Measurements from ENCODE around the gene ILK. TPM values are rescaled to one million over a fixed set of nuclear protein-coding genes. Genes with fewer than 3 reads are reported as not detected.

ILK gene
- total and polyA plus RNA-seq, 2 of the 13 experiments (the other 11 are each of a cell fraction or from before 2014, with no cell fraction given) = 70.3 to 108 TPM

GRCh38 chr11:6594142-6594768, 9.3 kb upstream of the ILK start (continued):
- TF ChIP-seq ZNF275 (CRISPR knock-in tag; IDR thresholded peaks at IDR 0.05; ENCODE audit: borderline replicate concordance) (no peak), PBX2 (CRISPR knock-in tag; IDR thresholded peaks at IDR 0.05) (no peak)

- H3K27ac ChIP-seq (ENCODE audit: extremely low read length, insufficient read depth, low read length) = no peak overlapping the region
- H3K4me3 ChIP-seq (replicated peaks in 1 of 3; ENCODE audit: insufficient read depth in 1 of 3, low read depth in 2 of 3, low read length in 3 of 3) = no peak overlapping the region
- in situ Hi-C loops (cut with HindIII; ENCODE audit: extremely low pct_ligation_motif_present, low pct_unique_long_range_greater_than_20kb) = no loop called here
- H3K4me2 ChIP-seq (ENCODE audit: low read depth, low read length) = no peak overlapping the region
- TF ChIP-seq ZNF674 (CRISPR knock-in tag; IDR thresholded peaks at IDR 0.05; ENCODE audit: low read depth) (no peak), SKIL (CRISPR knock-in tag; IDR thresholded peaks at IDR 0.05; ENCODE audit: borderline replicate concordance) (no peak), SRF (IDR thresholded peaks at IDR 0.05; ENCODE audit: low read depth, low read length) (no peak), ZNF792 (CRISPR knock-in tag; IDR thresholded peaks at IDR 0.05) (no peak)
- intact Hi-C loops (cut with micrococcal nuclease; ENCODE audit: unreplicated experiment) = no loop called here
- no TSS peak for BruUV-seq (replicated peaks)
- H3K4me1 ChIP-seq (ENCODE audit: insufficient read depth, low read length) = peaks cover 32% of the 10 kb centered on the region
- no peaks in the 10 kb centered on the region for H3K27me3 ChIP-seq (ENCODE audit: control insufficient read depth in 1 of 2, insufficient read depth in 2 of 2, low read length in 2 of 2)
- ATAC-seq (no peak), DNase-seq (ENCODE audit: low spot score) (no peak), FAIRE-seq (no peak)
- no peaks in the 10 kb centered on the region for H4K20me1 ChIP-seq (ENCODE audit: insufficient read depth, low read length)
- ChIA-PET CTCF (ENCODE audit: low intra/inter-chr PET ratio, low total read pairs) (no interaction called here), POLR2A (no interaction called here)
- WGBS (ENCODE audit: low lambda C conversion rate) = 97% methylated on average over 5 of the region's 5 CpGs
- H3K9ac ChIP-seq (ENCODE audit: insufficient read depth, low read depth, low read length) = no peak overlapping the region
- peaks cover 15 to 30% of the 10 kb centered on the region in 2 experiments for H3K36me3 ChIP-seq (replicated peaks in 1 of 2; ENCODE audit: control insufficient read depth in 1 of 2, insufficient read depth in 2 of 2, low read length in 2 of 2)
- H3K9me3 ChIP-seq (ENCODE audit: low read length) = no peaks in the 10 kb centered on the region
- no peaks in the 10 kb centered on the region for H3K79me2 ChIP-seq (ENCODE audit: insufficient read depth, low read length)
- no peak overlapping the region for H2AFZ ChIP-seq (ENCODE audit: low read length)
Measured at GRCh38 chr11:6596239-6596877, 7.2 kb upstream of the ILK start.
